ENCODE results near the gene BRPF3.

- no peak for TF ChIP-seq CTCF (tag by site-specific recombination; IDR thresholded peaks at IDR 0.05)
- TF ChIP-seq MYNN (tag by site-specific recombination; IDR thresholded peaks at IDR 0.05; ENCODE audit: borderline replicate concordance), result no peak
- TF ChIP-seq ZNF692 (tag by site-specific recombination; IDR thresholded peaks at IDR 0.05), result no peak
- no peak for TF ChIP-seq ZNF416 (tag by site-specific recombination; IDR thresholded peaks at IDR 0.05)
- TF ChIP-seq PRDM1 (tag by site-specific recombination; IDR thresholded peaks at IDR 0.05), result no peak
- TF ChIP-seq BCL11A (tag by site-specific recombination; IDR thresholded peaks at IDR 0.05; ENCODE audit: low read depth), result no peak
- no peak for TF ChIP-seq ZNF621 (tag by site-specific recombination; IDR thresholded peaks at IDR 0.05)
- no peak for TF ChIP-seq TCF7L2 (IDR thresholded peaks at IDR 0.05; ENCODE audit: borderline replicate concordance, low read depth, low read length)
- TF ChIP-seq RBAK (tag by site-specific recombination; IDR thresholded peaks at IDR 0.05), result no peak
- TF ChIP-seq ZNF19 (tag by site-specific recombination; IDR thresholded peaks at IDR 0.05; ENCODE audit: low read depth), result no peak
- no peak for TF ChIP-seq ATF2 (tag by site-specific recombination; IDR thresholded peaks at IDR 0.05; ENCODE audit: low read depth)
- TF ChIP-seq ZNF785 (tag by site-specific recombination; IDR thresholded peaks at IDR 0.05), result no peak
- no peak for TF ChIP-seq ZNF777 (tag by site-specific recombination; IDR thresholded peaks at IDR 0.05; ENCODE audit: borderline replicate concordance)
- no peak for TF ChIP-seq ZNF791 (tag by site-specific recombination; IDR thresholded peaks at IDR 0.05)
These were observed 83.9 kb downstream of the BRPF3 start for GRCh38 chr6:36280467-36280866.

Measured in HEK293 (cell line).